Measurements from ENCODE around the gene CDIP1. TPM values are rescaled to one million over a fixed set of nuclear protein-coding genes. Genes with fewer than 3 reads are reported as not detected.

Gene CDIP1
- total and polyA plus RNA-seq, 2 experiments from 2014 or later = 22.0 to 33.3 TPM

GRCh38 chr16:4525634-4526277 is 12.8 kb downstream of the CDIP1 start:
- no peak for DNase-seq (ENCODE audit: low spot score)
- Histone ChIP-seq H3K36me3 (replicated peaks; ENCODE audit: insufficient read depth, low read depth) (no peaks in the 10 kb centered on the region), H3K79me2 (peaks cover 62% of the 10 kb centered on the region), H3K4me3 (no peak overlapping the region), H4K20me1 (ENCODE audit: insufficient read depth, poor library complexity, severe bottlenecking) (no peaks in the 10 kb centered on the region), H3K4me2 (no peak overlapping the region), H2AFZ (no peak overlapping the region), H3K9me2 (replicated peaks; ENCODE audit: insufficient read depth) (no peaks in the 10 kb centered on the region), H3K27me3 (no peaks in the 10 kb centered on the region), H3K9me3 (ENCODE audit: low read depth) (no peaks in the 10 kb centered on the region), H3K4me1 (ENCODE audit: insufficient read depth) (peaks cover 8% of the 10 kb centered on the region), H3K27ac (no peak overlapping the region)
- TF ChIP-seq EZH2 (IDR thresholded peaks at IDR 0.05; ENCODE audit: borderline replicate concordance) = no peak
- no peak for TF ChIP-seq CTCF (IDR thresholded peaks at IDR 0.05; ENCODE audit: poor library complexity)
- no peak for TF ChIP-seq EZH2phosphoT487 (IDR thresholded peaks at IDR 0.05; ENCODE audit: low read depth, severe bottlenecking, unreplicated experiment)
- WGBS (ENCODE audit: low lambda C conversion rate, missing lambda C conversion rate) = 85% methylated on average over 13 of the region's 13 CpGs

- Histone ChIP-seq H3K9me3 (ENCODE audit: low read depth) (no peaks in the 10 kb centered on the region), H2AFZ (no peak overlapping the region), H3K36me3 (replicated peaks; ENCODE audit: insufficient read depth, low read depth) (no peaks in the 10 kb centered on the region), H3K9me2 (replicated peaks; ENCODE audit: insufficient read depth) (no peaks in the 10 kb centered on the region), H3K4me2 (no peak overlapping the region), H3K4me1 (ENCODE audit: insufficient read depth) (peaks cover 8% of the 10 kb centered on the region), H3K4me3 (no peak overlapping the region), H3K79me2 (peaks cover 63% of the 10 kb centered on the region), H4K20me1 (ENCODE audit: insufficient read depth, poor library complexity, severe bottlenecking) (no peaks in the 10 kb centered on the region), H3K27me3 (no peaks in the 10 kb centered on the region), H3K27ac (no peak overlapping the region)
- TF ChIP-seq CTCF (IDR thresholded peaks at IDR 0.05; ENCODE audit: poor library complexity) (no peak), EZH2 (IDR thresholded peaks at IDR 0.05; ENCODE audit: borderline replicate concordance) (no peak), EZH2phosphoT487 (IDR thresholded peaks at IDR 0.05; ENCODE audit: low read depth, severe bottlenecking, unreplicated experiment) (no peak)
- WGBS (ENCODE audit: low lambda C conversion rate, missing lambda C conversion rate) = 89% methylated on average over 7 of the region's 7 CpGs
- DNase-seq (ENCODE audit: low spot score) = no peak
Measured at GRCh38 chr16:4525069-4525468, 13.5 kb downstream of the CDIP1 start.

GRCh38 chr16:4524571-4524970 is 14.0 kb downstream of the CDIP1 start:
- H3K79me2 ChIP-seq = peaks cover 64% of the 10 kb centered on the region
- peaks cover 8% of the 10 kb centered on the region for H3K4me1 ChIP-seq (ENCODE audit: insufficient read depth)

More at GRCh38 chr16:4524571-4524970, 14.0 kb downstream of the CDIP1 start:
- no peak overlapping the region for H2AFZ ChIP-seq
- no peak for DNase-seq (ENCODE audit: low spot score)
- H3K9me2 ChIP-seq (replicated peaks; ENCODE audit: insufficient read depth) = no peaks in the 10 kb centered on the region
- TF ChIP-seq CTCF (IDR thresholded peaks at IDR 0.05; ENCODE audit: poor library complexity) (no peak), EZH2 (IDR thresholded peaks at IDR 0.05; ENCODE audit: borderline replicate concordance) (no peak), EZH2phosphoT487 (IDR thresholded peaks at IDR 0.05; ENCODE audit: low read depth, severe bottlenecking, unreplicated experiment) (no peak)
- H3K27ac ChIP-seq = no peak overlapping the region
- no peaks in the 10 kb centered on the region for H4K20me1 ChIP-seq (ENCODE audit: insufficient read depth, poor library complexity, severe bottlenecking)
- H3K36me3 ChIP-seq (replicated peaks; ENCODE audit: insufficient read depth, low read depth) = no peaks in the 10 kb centered on the region
- no peaks in the 10 kb centered on the region for H3K27me3 ChIP-seq
- no peaks in the 10 kb centered on the region for H3K9me3 ChIP-seq (ENCODE audit: low read depth)
- H3K4me2 ChIP-seq = no peak overlapping the region
- H3K4me3 ChIP-seq = no peak overlapping the region
